GM12878 (cell line): Measurements from ENCODE around the gene DAD1. TPM values are rescaled to one million over a fixed set of nuclear protein-coding genes. Genes with fewer than 3 reads are reported as not detected.

Experiments used
- ATAC-seq: fragments of 200-7000 bp; cut with Tn5 transposase; 3 replicates; pipeline ENCODE4 v1.9.1; 2020; ENCODE audit warnings: mild to moderate bottlenecking, moderate library complexity
- BruUV-seq: library from RNA; stranded (reverse); fragments of 400-500 nt; replicated peaks from 2 replicates; lab custom pipeline; 2021; lab: Mats Ljungman, UMichigan
- CTCF ChIA-PET: fragments of 300-600 bp; sonication (Branson Sonifier 250); formaldehyde crosslinking; extraction: SDS; loops from one replicate; lab custom pipeline; 2021; ENCODE audit warnings: inconsistent platforms; lab: Yijun Ruan, JAX
- POLR2A ChIA-PET: fragments of 350-600 bp; formaldehyde crosslinking; extraction: SDS; loops from one replicate; lab custom pipeline; 2021; ENCODE audit warnings: inconsistent platforms; lab: Charles Lee
- RAD21 ChIA-PET: fragments of 300-600 bp; sonication (Branson Sonifier 250); formaldehyde crosslinking; loops from one replicate; lab custom pipeline; 2023; ENCODE audit warnings: antibody characterized with exemption; ENCODE audit not compliant: unreplicated experiment; lab: Charles Lee
- SMC1A ChIA-PET: fragments of 300-600 bp; sonication (Branson Sonifier 250); formaldehyde crosslinking; loops from one replicate; lab custom pipeline; 2023; ENCODE audit not compliant: unreplicated experiment, uncharacterized antibody; lab: Charles Lee
- DNase-seq: peaks from one replicate; pipeline ENCODE4 v3.0.0-alpha.2; 2011; ENCODE audit warnings: low read depth, low spot score
- FAIRE-seq: peaks from 3 replicates; lab custom pipeline; 2011; peaks lifted over from hg19 to GRCh38; lab: Jason Lieb, UNC
- H2AFZ ChIP-seq: 2 replicates; pipeline ENCODE4 v1.6.0; 2011; ENCODE audit warnings: low read depth, low read length, control low read depth; ENCODE audit not compliant: control insufficient read depth
- H3K27ac ChIP-seq: 2 replicates; pipeline ENCODE4 v1.5.1; 2011; ENCODE audit warnings: control low read depth; ENCODE audit not compliant: control insufficient read depth, insufficient read depth
- H3K27me3 ChIP-seq, 2 experiments: replicated peaks in 1 of 2; 2 replicates each; pipeline versions ENCODE4 v1.6.0 to v1.6.1; 2011; ENCODE audit warnings: low read length in 1 of 2; ENCODE audit not compliant: control insufficient read depth in 2 of 2, insufficient read depth in 2 of 2
- H3K36me3 ChIP-seq, 2 experiments: 2 replicates each; pipeline ENCODE4 v1.5.1; 2011; ENCODE audit warnings: low read length in 1 of 2; ENCODE audit not compliant: control insufficient read depth in 2 of 2, insufficient read depth in 2 of 2
- H3K4me1 ChIP-seq: 2 replicates; pipeline ENCODE4 v1.6.1; 2011; ENCODE audit warnings: mild to moderate bottlenecking, low read length, moderate library complexity, mixed read lengths; ENCODE audit not compliant: control insufficient read depth, insufficient read depth
- H3K4me2 ChIP-seq: 2 replicates; pipeline ENCODE4 v1.6.0; 2011; ENCODE audit warnings: control low read depth; ENCODE audit not compliant: control insufficient read depth, insufficient read depth
- H3K4me3 ChIP-seq: fragments of 200-600 bp; sonication (generic); 2 replicates; pipeline ENCODE4 v1.5.1; 2016
- H3K79me2 ChIP-seq: 2 replicates; pipeline ENCODE4 v1.6.0; 2011; ENCODE audit warnings: low read length; ENCODE audit not compliant: control insufficient read depth, insufficient read depth
- H3K9ac ChIP-seq: 2 replicates; pipeline ENCODE4 v1.8.0; 2011; ENCODE audit warnings: low read length, control low read depth, mixed read lengths; ENCODE audit not compliant: control insufficient read depth, insufficient read depth
- H3K9me3 ChIP-seq: replicated peaks from 3 replicates; pipeline ENCODE4 v1.5.1; 2011; ENCODE audit warnings: mild to moderate bottlenecking, low read length; ENCODE audit not compliant: control insufficient read depth, insufficient read depth
- H4K20me1 ChIP-seq: 2 replicates; pipeline ENCODE4 v1.6.0; 2011; ENCODE audit not compliant: control insufficient read depth, insufficient read depth
- BHLHE40 ChIP-seq, 2 experiments: fragments of 450-650 bp in 1 of 2; IDR thresholded peaks; 2 replicates each; pipeline ENCODE4 v1.6.1; 2011 to 2017; ENCODE audit warnings: low read depth in 2 of 2, borderline replicate concordance in 1 of 2, improper control_type of control experiment in 1 of 2, low read length in 1 of 2, mild to moderate bottlenecking in 1 of 2
- CHD2 ChIP-seq: IDR thresholded peaks from 2 replicates; pipeline ENCODE4 v1.6.1; 2011; ENCODE audit warnings: low read depth, low read length, improper control_type of control experiment, borderline replicate concordance
- MTA3 ChIP-seq: IDR thresholded peaks from 2 replicates; pipeline ENCODE4 v1.6.1; 2012; ENCODE audit warnings: low read length, inconsistent platforms, borderline replicate concordance
- PAX5 ChIP-seq: IDR thresholded peaks from 2 replicates; pipeline ENCODE4 v1.6.1; 2011; ENCODE audit warnings: low read depth, low read length, borderline replicate concordance
- SIX5 ChIP-seq: IDR thresholded peaks from 2 replicates; pipeline ENCODE4 v1.6.1; 2011; ENCODE audit warnings: mild to moderate bottlenecking, low read depth, low read length, moderate library complexity; ENCODE audit not compliant: severe bottlenecking
- STAT3 ChIP-seq: IDR thresholded peaks from 2 replicates; pipeline ENCODE4 v1.6.1; 2011; ENCODE audit warnings: low read depth, low read length, improper control_type of control experiment
- TCF7 ChIP-seq: IDR thresholded peaks from 2 replicates; pipeline ENCODE4 v1.6.1; 2014; ENCODE audit warnings: antibody characterized with exemption, borderline replicate concordance
- YBX1 ChIP-seq: fragments of 450-650 bp; IDR thresholded peaks from 2 replicates; pipeline ENCODE4 v1.6.1; 2016; ENCODE audit warnings: antibody characterized with exemption
- ZBED1 ChIP-seq: IDR thresholded peaks from 2 replicates; pipeline ENCODE4 v1.6.1; 2016; ENCODE audit warnings: borderline replicate concordance
- ZNF622 ChIP-seq: fragments of 450-650 bp; IDR thresholded peaks from 2 replicates; pipeline ENCODE4 v1.6.1; 2017; ENCODE audit warnings: mild to moderate bottlenecking, inconsistent platforms
- ZSCAN29 ChIP-seq: fragments of 450-650 bp; IDR thresholded peaks from 2 replicates; pipeline ENCODE4 v1.6.1; 2017; ENCODE audit warnings: mild to moderate bottlenecking, moderate library complexity
- WGBS: methylation state at CpG from one replicate; pipeline ENCODE4 v1.1.6; 2016; ENCODE audit warnings: low lambda C conversion rate; ENCODE audit not compliant: insufficient replicate concordance, insufficient coverage; ENCODE audit errors: missing lambda C conversion rate; 5-methylcytosine and 5-hydroxymethylcytosine counted together
- in situ Hi-C: fragments of 300-500 bp; cut with MboI; formaldehyde crosslinking; loops from 9 replicates; pipeline ENCODE4 v1.14.3; 2018; ENCODE audit warnings: mixed read lengths
- intact Hi-C: fragments of 100-400 bp; cut with micrococcal nuclease; formaldehyde crosslinking; loops from one replicate; pipeline ENCODE4 v1.14.2; 2022; ENCODE audit not compliant: unreplicated experiment
- polyA plus RNA-seq, 11 experiments: library from polyadenylated mRNA; depleted of rRNA in 4 of 11; unstranded in 6 of 11; stranded (reverse) in 5 of 11; fragments of >200 nt; fragmentation: Nextera tagmentation in 4 of 11; fragmentation: Illumina TruSeq in 1 of 11; extraction: Ambion mirVana in 4 of 11; extraction: Trizol in 1 of 11; gene quantifications; 1 replicate in 1 of 11; 2 replicates in 10 of 11; pipeline versions ENCODE4 v1.2.1 to v1.2.3, GENCODE V29; 2011 to 2016; ENCODE audit warnings: inconsistent platforms in 2 of 11, missing spikeins in 2 of 11, low read depth in 1 of 11
- total RNA-seq, 4 experiments: library from RNA; depleted of rRNA in 3 of 4; stranded (reverse); fragments of >200 nt in 3 of 4; fragmentation: Illumina TruSeq in 1 of 4; extraction: Trizol in 1 of 4; gene quantifications; 2 replicates each; pipeline versions ENCODE4 v1.2.1 to v1.2.3, GENCODE V29; 2013 to 2021
- TF ChIP-seq, protein P1 (sequence below): IDR thresholded peaks from 2 replicates; pipeline ENCODE4 v1.6.1; 2011; ENCODE audit warnings: low read depth, mild to moderate bottlenecking, low read length, moderate library complexity, borderline replicate concordance; ENCODE audit errors: extremely low read depth

The DAD1 gene
- total and polyA plus RNA-seq, 10 of the 15 experiments (the other 5 are each of a cell fraction or from before 2014, with no cell fraction given), result 161 to 920 (median 319) TPM

DNA sequence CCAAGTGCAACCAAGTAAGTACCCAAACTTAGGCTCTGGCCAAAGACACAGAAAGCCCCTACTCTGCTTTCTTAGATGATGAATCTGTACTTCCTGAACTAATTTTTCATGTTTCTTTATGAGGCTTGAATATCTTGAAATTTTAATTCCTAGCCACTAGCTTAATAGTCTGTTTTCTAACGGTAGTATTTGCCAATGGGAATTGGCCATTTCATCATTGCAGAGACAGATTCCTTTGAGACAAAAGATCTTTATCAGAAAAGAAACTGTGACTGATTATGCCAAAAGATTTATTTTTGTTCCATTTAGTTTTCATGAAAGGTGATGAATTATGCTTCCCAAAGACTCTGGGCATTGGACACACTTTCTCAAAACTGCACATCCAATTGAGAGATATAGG lies 48.7 kb downstream of the DAD1 start:
- peaks cover 32% of the 10 kb centered on the region for H3K79me2 ChIP-seq
- DNase-seq, result no peak
- no peak overlapping the region for H3K4me2 ChIP-seq
- no peaks in the 10 kb centered on the region for H4K20me1 ChIP-seq
- WGBS, result 52% methylated on average over 1 of the region's 1 CpG
- in situ Hi-C loops (no loop called here), intact Hi-C loops (no loop called here)
- H2AFZ ChIP-seq, result no peak overlapping the region
- ATAC-seq, result no peak
- H3K4me3 ChIP-seq, result no peak overlapping the region
- no TSS peak for BruUV-seq
- SMC1A ChIA-PET, result interaction anchor here (0.9 to 7.8 kb wide), 5 partner anchors 9 to 59 kb away, joined by 3 to 105 read pairs (median 3); no protein-coding TSS in a partner anchor
- no peaks in the 10 kb centered on the region for H3K27me3 ChIP-seq
- H3K9ac ChIP-seq, result no peak overlapping the region
- POLR2A ChIA-PET, result interaction anchor here (0.5 to 7.4 kb wide), 5 partner anchors 10 to 31 kb away, joined by 3 to 74 read pairs (median 4); no protein-coding TSS in a partner anchor
- peak overlapping the region; percentile 34; the same call in 1 of the 2 replicates for H3K27ac ChIP-seq
- FAIRE-seq, result no peak
- H3K4me1 ChIP-seq, result peaks cover 43% of the 10 kb centered on the region
- RAD21 ChIA-PET, result interaction anchor here (1.7 to 3.0 kb wide), 2 partner anchors 16 to 53 kb away, joined by 5 to 11 read pairs; no protein-coding TSS in a partner anchor
- H3K9me3 ChIP-seq, result no peaks in the 10 kb centered on the region
- peaks cover 3 to 12% of the 10 kb centered on the region in 2 experiments for H3K36me3 ChIP-seq
- TF ChIP-seq STAT3 (no peak), CHD2 (no peak), PAX5 (no peak), BHLHE40 (IDR thresholded peaks at IDR 0.05; ENCODE audit: borderline replicate concordance in 1 of 2, low read depth in 2 of 2, low read length in 1 of 2) (no peak), SIX5 (no peak), ZBED1 (no peak), MTA3 (no peak), YBX1 (no peak), ZSCAN29 (no peak), ZNF622 (no peak), TCF7 (no peak)
- TF ChIP-seq, protein P1, sequence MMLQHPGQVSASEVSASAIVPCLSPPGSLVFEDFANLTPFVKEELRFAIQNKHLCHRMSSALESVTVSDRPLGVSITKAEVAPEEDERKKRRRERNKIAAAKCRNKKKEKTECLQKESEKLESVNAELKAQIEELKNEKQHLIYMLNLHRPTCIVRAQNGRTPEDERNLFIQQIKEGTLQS, result no peak
- CTCF ChIA-PET, result interaction anchor here (1.2 to 6.5 kb wide), 4 partner anchors 10 to 68 kb away, joined by 3 to 58 read pairs (median 5); no protein-coding TSS in a partner anchor
